Right lobe of liver (tissue), 4 donors: ENCODE measurements around the gene SOX10.

Experiments used
- CTCF ChIP-seq, 4 donors: fragments of 200-600 bp in 3 of 4; fragments of 450-650 bp in 1 of 4; IDR thresholded peaks; one replicate each; pipeline versions ENCODE4 v1.5.1 to v1.8.0; 2016 to 2022; ENCODE audit warnings: antibody characterized with exemption in 4 of 4, mild to moderate bottlenecking in 2 of 4
- POLR2A ChIP-seq: fragments of 450-650 bp; IDR thresholded peaks from one replicate; pipeline ENCODE4 v1.6.1; 2017; ENCODE audit warnings: antibody characterized with exemption, mild to moderate bottlenecking
- donor health status: DM: no; HTN: no; CAD: no.
- donor health status: DM: no; HTN: no; CAD: no.
- donor health status: DM: no; HTN: yes; CAD: no.

- no peak for TF ChIP-seq CTCF (IDR thresholded peaks at IDR 0.05)
- TF ChIP-seq POLR2A, result no peak
Measured at GRCh38 chr22:37953062-37953436, 31.3 kb downstream of the SOX10 start.
